SU-DHL-6 (cell line): ENCODE measurements around the gene SLC14A1.

ENCODE experiments used
- H2AFZ ChIP-seq: fragments of 200-600 bp; sonication (generic); 2 replicates; pipeline ENCODE4 v1.6.1; 2014; ENCODE audit warnings: low read depth, mild to moderate bottlenecking, moderate library complexity, mixed read lengths, antibody characterized with exemption, low read length; ENCODE audit not compliant: severe bottlenecking
- H3F3A ChIP-seq: fragments of 200-600 bp; shearing (Covaris generic); 2 replicates; pipeline ENCODE4 v1.6.0; 2016; ENCODE audit warnings: antibody characterized with exemption, mild to moderate bottlenecking; ENCODE audit not compliant: insufficient read depth
- H3K27ac ChIP-seq: fragments of 200-600 bp; sonication (generic); 2 replicates; pipeline ENCODE4 v1.5.1; 2016; ENCODE audit warnings: low read depth, mild to moderate bottlenecking, low read length, moderate library complexity, mixed read lengths
- H3K27me3 ChIP-seq: fragments of 200-600 bp; sonication (generic), shearing (Covaris generic); 2 replicates; pipeline ENCODE4 v1.6.0; 2014; ENCODE audit warnings: mild to moderate bottlenecking, low read length
- H3K36me3 ChIP-seq: fragments of 200-600 bp; sonication (generic); 2 replicates; pipeline ENCODE4 v1.6.1; 2014; ENCODE audit warnings: mild to moderate bottlenecking, low read length, mixed read lengths
- H3K4me2 ChIP-seq: fragments of 300-600, 200-600 bp; shearing (Covaris generic), sonication (generic); 2 replicates; pipeline ENCODE4 v1.6.0; 2014; ENCODE audit warnings: low read length, low read depth, mild to moderate bottlenecking; ENCODE audit not compliant: poor library complexity, severe bottlenecking
- H3K4me3 ChIP-seq: fragments of 200-600 bp; sonication (generic); 2 replicates; pipeline ENCODE4 v1.5.1; 2014; ENCODE audit warnings: antibody characterized with exemption, low read length, mild to moderate bottlenecking, mixed read lengths; ENCODE audit not compliant: insufficient read depth, poor library complexity, severe bottlenecking
- H3K79me2 ChIP-seq: fragments of 200-600 bp; sonication (generic); 2 replicates; pipeline ENCODE4 v1.6.1; 2014; ENCODE audit warnings: mild to moderate bottlenecking, low read length, moderate library complexity; ENCODE audit not compliant: insufficient read depth
- H3K9ac ChIP-seq: fragments of 200-600 bp; sonication (generic); 2 replicates; pipeline ENCODE4 v1.7.0; 2014; ENCODE audit warnings: mild to moderate bottlenecking, low read length
- H3K9me2 ChIP-seq: fragments of 200-600 bp; sonication (generic); replicated peaks from 2 replicates; pipeline ENCODE4 v1.6.1; 2014; ENCODE audit warnings: low read length; ENCODE audit not compliant: insufficient read depth
- H3K9me3 ChIP-seq: fragments of 200-600 bp; sonication (generic); 2 replicates; pipeline ENCODE4 v1.6.1; 2014; ENCODE audit warnings: low read length, mixed read lengths; ENCODE audit not compliant: insufficient read depth
- H4K20me1 ChIP-seq: fragments of 200-600 bp; sonication (generic); 2 replicates; pipeline ENCODE4 v1.6.1; 2014; ENCODE audit warnings: low read depth, mild to moderate bottlenecking, antibody characterized with exemption, low read length, moderate library complexity, mixed read lengths
- CTCF ChIP-seq: fragments of 200-600 bp; sonication (generic); IDR thresholded peaks from one replicate; pipeline ENCODE4 v1.5.1; 2017; ENCODE audit warnings: antibody characterized with exemption, mild to moderate bottlenecking, low read length, moderate library complexity; ENCODE audit not compliant: insufficient read depth, poor library complexity, severe bottlenecking
- EZH2phosphoT487 ChIP-seq: fragments of 200-600 bp; sonication (generic), shearing (Covaris generic); conservative IDR thresholded peaks from 2 replicates; pipeline ENCODE4 v1.6.1; 2018; ENCODE audit warnings: mild to moderate bottlenecking, antibody characterized with exemption, low read length, moderate library complexity, mixed read lengths

The SLC14A1 gene

GRCh38 chr18:45684341-45685115 lies 39.5 kb upstream of the SLC14A1 start:
- Histone ChIP-seq H3K27ac (no peak overlapping the region), H3K4me2 (no peak overlapping the region), H3K36me3 (no peaks in the 10 kb centered on the region), H3K79me2 (no peaks in the 10 kb centered on the region), H4K20me1 (no peaks in the 10 kb centered on the region), H3K9me2 (no peaks in the 10 kb centered on the region), H3K9ac (no peak overlapping the region), H3K9me3 (no peaks in the 10 kb centered on the region), H2AFZ (no peak overlapping the region), H3K4me3 (no peak overlapping the region), H3K27me3 (no peaks in the 10 kb centered on the region), H3F3A (peaks cover 21% of the 10 kb centered on the region)
- TF ChIP-seq CTCF: no peak
- TF ChIP-seq EZH2phosphoT487: no peak

- H2AFZ ChIP-seq: peak overlapping the region; percentile 64
- H3F3A ChIP-seq: peaks cover 26% of the 10 kb centered on the region
- peak overlapping the region; percentile 57 for H3K9ac ChIP-seq
- no peak for TF ChIP-seq EZH2phosphoT487
- TF ChIP-seq CTCF: no peak
- H3K36me3 ChIP-seq: no peaks in the 10 kb centered on the region
- H3K9me3 ChIP-seq: no peaks in the 10 kb centered on the region
- no peaks in the 10 kb centered on the region for H3K9me2 ChIP-seq
- H3K79me2 ChIP-seq: no peaks in the 10 kb centered on the region
- H3K27me3 ChIP-seq: no peaks in the 10 kb centered on the region
- peak overlapping the region; percentile 78 for H3K4me2 ChIP-seq
- H3K4me3 ChIP-seq: peak overlapping the region; percentile 44
- H4K20me1 ChIP-seq: no peaks in the 10 kb centered on the region
- H3K27ac ChIP-seq: peak overlapping the region; percentile 95
Observed at GRCh38 chr18:45686891-45687611, 36.9 kb upstream of the SLC14A1 start.

GRCh38 chr18:45687621-45688020 lies 36.4 kb upstream of the SLC14A1 start:
- peak overlapping the region; percentile 35 for H3K4me3 ChIP-seq
- TF ChIP-seq CTCF (no peak), EZH2phosphoT487 (no peak)
- H3K79me2 ChIP-seq: no peaks in the 10 kb centered on the region
- H3K27me3 ChIP-seq: no peaks in the 10 kb centered on the region
- H2AFZ ChIP-seq: peak overlapping the region; percentile 64
- H3K9me3 ChIP-seq: no peaks in the 10 kb centered on the region
- H3K27ac ChIP-seq: peak overlapping the region; percentile 95
- H4K20me1 ChIP-seq: no peaks in the 10 kb centered on the region
- no peaks in the 10 kb centered on the region for H3K9me2 ChIP-seq
- H3F3A ChIP-seq: peaks cover 26% of the 10 kb centered on the region
- H3K36me3 ChIP-seq: no peaks in the 10 kb centered on the region
- H3K4me2 ChIP-seq: peak overlapping the region; percentile 78
- H3K9ac ChIP-seq: peak overlapping the region; percentile 57
